Liver (tissue), 9 donors: ENCODE measurements around the gene SPOCK2. TPM values are rescaled to one million over a fixed set of nuclear protein-coding genes. Genes with fewer than 3 reads are reported as not detected.

ENCODE experiments used
- DNase-seq: peaks from one replicate; pipeline ENCODE4 v3.0.0-alpha.2; 2017; ENCODE audit warnings: low spot score
- H3K27ac ChIP-seq, 2 donors: one replicate each; pipeline ENCODE4 v1.7.0; 2013; ENCODE audit warnings: inconsistent platforms in 2 of 2, low read length in 2 of 2, control low read depth in 1 of 2, low read depth in 1 of 2, mild to moderate bottlenecking in 1 of 2
- H3K27me3 ChIP-seq, 4 donors: one replicate each; pipeline versions ENCODE4 v1.6.1 to v1.7.0; 2013; ENCODE audit warnings: low read length in 3 of 4, inconsistent platforms in 1 of 4, mild to moderate bottlenecking in 1 of 4, moderate library complexity in 1 of 4; ENCODE audit not compliant: control insufficient read depth in 4 of 4, insufficient read depth in 4 of 4
- H3K36me3 ChIP-seq, 4 donors: one replicate each; pipeline versions ENCODE4 v1.6.1 to v1.7.0; 2013; ENCODE audit warnings: low read length in 3 of 4, mild to moderate bottlenecking in 3 of 4, low read depth in 1 of 4, moderate library complexity in 1 of 4; ENCODE audit not compliant: control insufficient read depth in 4 of 4, insufficient read depth in 3 of 4
- H3K4me1 ChIP-seq, 4 donors: one replicate each; pipeline versions ENCODE4 v1.6.1 to v1.7.0; 2013; ENCODE audit warnings: low read length in 3 of 4, mild to moderate bottlenecking in 3 of 4, moderate library complexity in 1 of 4; ENCODE audit not compliant: control insufficient read depth in 4 of 4, insufficient read depth in 4 of 4
- H3K4me3 ChIP-seq, 3 donors: one replicate each; pipeline versions ENCODE4 v1.6.1 to v1.7.0; 2013; ENCODE audit warnings: low read length in 3 of 3, control low read depth in 1 of 3, low read depth in 1 of 3, mild to moderate bottlenecking in 1 of 3
- H3K9ac ChIP-seq, 2 donors: one replicate each; pipeline ENCODE4 v1.7.0; 2013; ENCODE audit warnings: low read length in 2 of 2, mild to moderate bottlenecking in 2 of 2, moderate library complexity in 2 of 2, control low read depth in 1 of 2, low read depth in 1 of 2
- H3K9me3 ChIP-seq, 4 donors: one replicate each; pipeline versions ENCODE4 v1.6.1 to v1.7.0; 2013; ENCODE audit warnings: low read length in 3 of 4; ENCODE audit not compliant: control insufficient read depth in 4 of 4
- ATF3 ChIP-seq: IDR thresholded peaks from 2 replicates; pipeline ENCODE4 v1.6.1; 2016; ENCODE audit warnings: antibody characterized with exemption
- EGR1 ChIP-seq, 2 donors: IDR thresholded peaks; 2 replicates each; pipeline ENCODE4 v1.6.1; 2016 to 2018; ENCODE audit warnings: antibody characterized with exemption in 2 of 2, low read depth in 2 of 2
- FOXA1 ChIP-seq: IDR thresholded peaks from 2 replicates; pipeline ENCODE4 v1.6.1; 2016; ENCODE audit warnings: antibody characterized with exemption
- FOXA2 ChIP-seq: IDR thresholded peaks from 2 replicates; pipeline ENCODE4 v1.6.1; 2016; ENCODE audit warnings: antibody characterized with exemption
- GABPA ChIP-seq, 2 donors: IDR thresholded peaks in 1 of 2; conservative IDR thresholded peaks in 1 of 2; 2 replicates each; pipeline ENCODE4 v1.6.1; 2016; ENCODE audit warnings: antibody characterized with exemption in 2 of 2, mild to moderate bottlenecking in 1 of 2, moderate library complexity in 1 of 2
- HNF4A ChIP-seq, 2 donors: conservative IDR thresholded peaks; 2 replicates each; pipeline ENCODE4 v1.6.1; 2016; ENCODE audit warnings: antibody characterized with exemption in 2 of 2, mild to moderate bottlenecking in 2 of 2
- HNF4G ChIP-seq: IDR thresholded peaks from 2 replicates; pipeline ENCODE4 v1.6.1; 2016; ENCODE audit warnings: antibody characterized with exemption
- JUND ChIP-seq, 2 donors: IDR thresholded peaks; 2 replicates each; pipeline ENCODE4 v1.6.1; 2016; ENCODE audit warnings: antibody characterized with exemption in 2 of 2
- MAX ChIP-seq: IDR thresholded peaks from 2 replicates; pipeline ENCODE4 v1.6.1; 2016; ENCODE audit warnings: antibody characterized with exemption
- NR2F2 ChIP-seq: IDR thresholded peaks from 2 replicates; pipeline ENCODE4 v1.6.1; 2016; ENCODE audit warnings: antibody characterized with exemption
- RAD21 ChIP-seq, 2 donors: IDR thresholded peaks; 2 replicates each; pipeline ENCODE4 v1.6.1; 2016; ENCODE audit warnings: antibody characterized with exemption in 2 of 2, mild to moderate bottlenecking in 2 of 2
- REST ChIP-seq: IDR thresholded peaks from 2 replicates; pipeline ENCODE4 v1.6.1; 2016; ENCODE audit warnings: antibody characterized with exemption, mild to moderate bottlenecking
- SP1 ChIP-seq: IDR thresholded peaks from 2 replicates; pipeline ENCODE4 v1.6.1; 2018; ENCODE audit warnings: antibody characterized with exemption, mild to moderate bottlenecking
- YY1 ChIP-seq: IDR thresholded peaks from 2 replicates; pipeline ENCODE4 v1.6.1; 2016; ENCODE audit warnings: antibody characterized with exemption, mild to moderate bottlenecking
- ZBTB33 ChIP-seq: IDR thresholded peaks from 2 replicates; pipeline ENCODE4 v1.6.1; 2016; ENCODE audit warnings: antibody characterized with exemption
- WGBS: extraction: QIAGEN DNeasy Blood & Tissue Kit; methylation state at CpG from one replicate; pipeline ENCODE4 v1.1.7; 2013; 5-methylcytosine and 5-hydroxymethylcytosine counted together
- polyA plus RNA-seq, 2 donors: library from polyadenylated mRNA; stranded (reverse) in 1 of 2; unstranded in 1 of 2; fragments of 200-250 nt in 1 of 2; fragments of >200 nt in 1 of 2; fragmentation: Nextera tagmentation in 1 of 2; extraction: Ambion mirVana in 1 of 2; gene quantifications; one replicate each; pipeline versions ENCODE4 v1.2.1 to v1.2.3, GENCODE V29; 2013 to 2015
- total RNA-seq, 2 donors: library from RNA; depleted of rRNA; stranded (reverse); fragments of >200 nt; gene quantifications; one replicate each; pipeline ENCODE4 v1.2.3, GENCODE V29; 2014
- donor health status: healthy.
- donor health status: healthy.
- donor health status: healthy.
- donor health status: healthy.
- donor health status: healthy.

SPOCK2 gene
- total and polyA plus RNA-seq, 4 donors, result 0.36 to 1.7 (median 0.64) TPM

- no peaks in the 10 kb centered on the region for H3K36me3 ChIP-seq
- H3K4me1 ChIP-seq, result no peaks in the 10 kb centered on the region
- H3K4me3 ChIP-seq, result no peak overlapping the region
- H3K27me3 ChIP-seq, result peaks cover 0 to 2% (median 0%) of the 10 kb centered on the region in 4 donors
- H3K27ac ChIP-seq, result no peak overlapping the region
- no peak overlapping the region for H3K9ac ChIP-seq
- no peak for DNase-seq
- no peaks in the 10 kb centered on the region for H3K9me3 ChIP-seq
- WGBS, result 84% methylated on average over 11 of the region's 11 CpGs
- TF ChIP-seq YY1, result no peak
- no peak for TF ChIP-seq FOXA2
- no peak for TF ChIP-seq NR2F2
- TF ChIP-seq ZBTB33, result no peak
- no peak for TF ChIP-seq RAD21 (IDR thresholded peaks at IDR 0.05)
- TF ChIP-seq FOXA1, result no peak
- TF ChIP-seq ATF3, result no peak
- no peak for TF ChIP-seq HNF4G
- no peak for TF ChIP-seq HNF4A (conservative IDR thresholded peaks at IDR 0.05)
- no peak for TF ChIP-seq JUND (IDR thresholded peaks at IDR 0.05)
- TF ChIP-seq MAX, result no peak
- TF ChIP-seq EGR1 (IDR thresholded peaks at IDR 0.05; ENCODE audit: low read depth in 2 of 2), result no peak
- TF ChIP-seq SP1, result no peak
Observed at GRCh38 chr10:72019085-72019876, 69.1 kb downstream of the SPOCK2 start.

- no peaks in the 10 kb centered on the region for H3K9me3 ChIP-seq
- H3K9ac ChIP-seq, result no peak overlapping the region
- no peak overlapping the region for H3K4me3 ChIP-seq
- no peak for TF ChIP-seq YY1
- TF ChIP-seq REST, result no peak
- no peak for TF ChIP-seq GABPA (IDR thresholded peaks at IDR 0.05 in 1 of 2, conservative IDR thresholded peaks at IDR 0.05 in 1 of 2)
- no peak for TF ChIP-seq JUND (IDR thresholded peaks at IDR 0.05)
- no peak for TF ChIP-seq RAD21 (IDR thresholded peaks at IDR 0.05)
- TF ChIP-seq HNF4G, result no peak
- no peak for TF ChIP-seq EGR1 (IDR thresholded peaks at IDR 0.05; ENCODE audit: low read depth in 2 of 2)
- H3K36me3 ChIP-seq, result no peaks in the 10 kb centered on the region
- WGBS, result 82% methylated on average over 13 of the region's 13 CpGs
- peaks cover 0 to 2% (median 0%) of the 10 kb centered on the region in 4 donors for H3K27me3 ChIP-seq
- no peak overlapping the region for H3K27ac ChIP-seq
- no peak for DNase-seq
- no peaks in the 10 kb centered on the region for H3K4me1 ChIP-seq
Observed at GRCh38 chr10:72016608-72017300, 71.6 kb downstream of the SPOCK2 start.
